Adipocyte (in vitro differentiated cells): ENCODE measurements around the gene PIK3C2G.

Experiments used
- DNase-seq: peaks from one replicate; pipeline ENCODE4 v3.0.0-alpha.2; 2015; ENCODE audit warnings: low read depth
- H3K27me3 ChIP-seq: replicated peaks from 2 replicates; pipeline ENCODE4 v1.7.0; 2013; ENCODE audit warnings: mild to moderate bottlenecking, low read length, moderate library complexity; ENCODE audit not compliant: control insufficient read depth, insufficient read depth
- H3K36me3 ChIP-seq: 2 replicates; pipeline ENCODE4 v1.7.0; 2013; ENCODE audit warnings: low read length, mild to moderate bottlenecking, moderate library complexity; ENCODE audit not compliant: control insufficient read depth, insufficient read depth, severe bottlenecking
- H3K4me1 ChIP-seq: 2 replicates; pipeline ENCODE4 v1.7.0; 2013; ENCODE audit warnings: mild to moderate bottlenecking, low read length, moderate library complexity; ENCODE audit not compliant: control insufficient read depth, insufficient read depth
- H3K4me3 ChIP-seq: 2 replicates; pipeline ENCODE4 v1.7.0; 2013; ENCODE audit warnings: mild to moderate bottlenecking, low read length, moderate library complexity
- H3K9ac ChIP-seq: 2 replicates; pipeline ENCODE4 v1.7.0; 2013; ENCODE audit warnings: mild to moderate bottlenecking, low read length, moderate library complexity
- H3K9me3 ChIP-seq: 2 replicates; pipeline ENCODE4 v1.7.0; 2013; ENCODE audit warnings: mild to moderate bottlenecking, low read length, moderate library complexity; ENCODE audit not compliant: control insufficient read depth

PIK3C2G gene

GRCh38 chr12:18439541-18439940 is 178.2 kb downstream of the PIK3C2G start:
- Histone ChIP-seq H3K36me3 (no peaks in the 10 kb centered on the region), H3K4me3 (no peak overlapping the region), H3K27me3 (no peaks in the 10 kb centered on the region), H3K9me3 (no peaks in the 10 kb centered on the region), H3K9ac (no peak overlapping the region), H3K4me1 (no peaks in the 10 kb centered on the region)
- peak; percentile 11 for DNase-seq

- no peak overlapping the region for H3K4me3 ChIP-seq
- no peaks in the 10 kb centered on the region for H3K27me3 ChIP-seq
- no peak overlapping the region for H3K9ac ChIP-seq
- H3K36me3 ChIP-seq: no peaks in the 10 kb centered on the region
- no peak for DNase-seq
- no peaks in the 10 kb centered on the region for H3K9me3 ChIP-seq
- no peaks in the 10 kb centered on the region for H3K4me1 ChIP-seq
These were observed 182.6 kb downstream of the PIK3C2G start for GRCh38 chr12:18443768-18444437.

DNA sequence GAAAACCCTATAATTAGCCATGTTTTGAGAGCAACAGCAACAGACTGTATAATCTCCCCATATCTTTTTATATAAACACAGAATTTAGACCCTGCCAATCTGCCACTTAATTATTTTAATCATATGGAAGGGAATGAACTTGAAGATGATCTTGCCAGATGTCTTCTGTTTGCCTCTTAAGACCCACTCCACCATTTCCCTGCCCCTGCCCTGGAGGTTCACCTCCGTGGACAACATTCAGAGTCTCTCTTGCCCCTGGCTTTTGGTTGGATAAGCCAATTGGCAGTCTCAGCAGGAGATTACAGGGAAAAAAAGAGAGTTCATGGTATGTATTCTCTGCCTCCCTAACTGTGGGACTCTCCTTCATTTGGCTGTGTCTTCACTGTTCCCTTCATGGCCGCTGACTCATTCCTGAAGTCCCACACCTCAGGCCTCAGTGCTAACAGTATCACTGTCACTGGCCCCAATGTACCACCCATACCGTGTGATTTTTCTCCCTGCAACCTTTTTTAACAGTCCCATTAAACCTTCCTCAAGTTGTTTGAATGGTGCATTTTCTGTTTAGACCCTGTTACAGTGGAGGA is 184.8 kb downstream of the PIK3C2G start:
- no peaks in the 10 kb centered on the region for H3K4me1 ChIP-seq
- no peak overlapping the region for H3K9ac ChIP-seq
- no peaks in the 10 kb centered on the region for H3K9me3 ChIP-seq
- no peaks in the 10 kb centered on the region for H3K36me3 ChIP-seq
- no peak overlapping the region for H3K4me3 ChIP-seq
- no peaks in the 10 kb centered on the region for H3K27me3 ChIP-seq
- no peak for DNase-seq

DNA sequence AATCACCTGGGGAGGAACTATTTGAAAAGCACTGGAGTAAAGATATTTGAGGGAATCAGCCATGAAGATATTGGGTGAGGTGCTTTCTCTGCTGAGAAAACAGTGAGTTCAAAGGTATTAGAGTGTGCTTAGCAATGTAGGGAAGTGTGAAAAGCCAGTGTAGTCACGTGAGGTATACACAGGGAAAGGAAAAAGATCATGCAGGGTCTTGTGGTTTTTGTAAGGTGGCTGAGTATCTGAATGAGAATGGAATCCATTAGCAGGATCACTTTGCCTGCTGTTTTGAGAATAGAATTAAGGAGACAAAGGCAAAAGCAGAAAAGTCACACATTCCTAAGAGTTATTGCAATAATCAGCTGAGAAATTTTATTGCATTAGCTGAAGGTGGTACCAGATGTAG is 193.0 kb downstream of the PIK3C2G start:
- no peak overlapping the region for H3K9ac ChIP-seq
- DNase-seq: no peak
- no peaks in the 10 kb centered on the region for H3K36me3 ChIP-seq
- no peak overlapping the region for H3K4me3 ChIP-seq
- H3K4me1 ChIP-seq: peaks cover 12% of the 10 kb centered on the region
- H3K27me3 ChIP-seq: no peaks in the 10 kb centered on the region
- H3K9me3 ChIP-seq: no peaks in the 10 kb centered on the region

DNA sequence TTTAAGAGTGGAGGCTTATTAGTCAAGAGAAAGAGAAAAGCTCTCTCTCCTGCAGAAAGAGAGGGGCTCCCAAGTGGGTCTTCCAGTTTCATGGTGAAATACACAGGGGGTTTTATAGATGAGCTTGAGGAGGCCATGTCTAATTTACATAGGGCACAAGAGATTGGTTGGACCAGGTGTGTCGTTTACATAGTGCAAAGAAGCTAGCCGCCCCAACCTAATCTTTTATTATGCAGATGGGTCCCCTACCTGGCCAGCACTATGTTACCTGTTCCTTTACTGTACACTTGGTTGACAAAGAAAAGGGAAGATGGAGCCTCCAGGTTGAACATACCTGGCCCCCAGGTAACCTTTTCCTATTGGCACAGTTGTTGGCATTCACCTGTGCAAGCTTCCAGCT is 195.0 kb downstream of the PIK3C2G start:
- no peak overlapping the region for H3K4me3 ChIP-seq
- no peaks in the 10 kb centered on the region for H3K36me3 ChIP-seq
- H3K27me3 ChIP-seq: no peaks in the 10 kb centered on the region
- peaks cover 12% of the 10 kb centered on the region for H3K4me1 ChIP-seq
- no peak overlapping the region for H3K9ac ChIP-seq
- H3K9me3 ChIP-seq: no peaks in the 10 kb centered on the region
- no peak for DNase-seq

GRCh38 chr12:18457362-18457761 is 196.0 kb downstream of the PIK3C2G start:
- no peak overlapping the region for H3K4me3 ChIP-seq
- H3K4me1 ChIP-seq: peaks cover 22% of the 10 kb centered on the region
- no peaks in the 10 kb centered on the region for H3K9me3 ChIP-seq
- no peak overlapping the region for H3K9ac ChIP-seq
- no peaks in the 10 kb centered on the region for H3K36me3 ChIP-seq
- DNase-seq: peak; percentile 39
- no peaks in the 10 kb centered on the region for H3K27me3 ChIP-seq

- peak overlapping the region; percentile 38 for H3K4me3 ChIP-seq
- peak; percentile 7 for DNase-seq
These were observed 200.4 kb downstream of the PIK3C2G start for GRCh38 chr12:18461758-18462157.

GRCh38 chr12:18462442-18462841 is 201.1 kb downstream of the PIK3C2G start:
- no peaks in the 10 kb centered on the region for H3K36me3 ChIP-seq
- H3K4me3 ChIP-seq: peak overlapping the region; percentile 38
- peaks cover 20% of the 10 kb centered on the region for H3K4me1 ChIP-seq
- peak; percentile 76 for DNase-seq
- H3K9ac ChIP-seq: no peak overlapping the region
- H3K9me3 ChIP-seq: no peaks in the 10 kb centered on the region
- H3K27me3 ChIP-seq: no peaks in the 10 kb centered on the region

More at GRCh38 chr12:18461758-18462157, 200.4 kb downstream of the PIK3C2G start:
- no peaks in the 10 kb centered on the region for H3K27me3 ChIP-seq
- no peaks in the 10 kb centered on the region for H3K36me3 ChIP-seq
- H3K4me1 ChIP-seq: peaks cover 23% of the 10 kb centered on the region
- no peak overlapping the region for H3K9ac ChIP-seq
- no peaks in the 10 kb centered on the region for H3K9me3 ChIP-seq

- no peak overlapping the region for H3K4me3 ChIP-seq
- no peaks in the 10 kb centered on the region for H3K27me3 ChIP-seq
- no peaks in the 10 kb centered on the region for H3K36me3 ChIP-seq
- H3K4me1 ChIP-seq: peaks cover 14% of the 10 kb centered on the region
- H3K9ac ChIP-seq: no peak overlapping the region
- DNase-seq: no peak
- no peaks in the 10 kb centered on the region for H3K9me3 ChIP-seq
These were observed 206.4 kb downstream of the PIK3C2G start for GRCh38 chr12:18467620-18468245.

GRCh38 chr12:18468246-18469075 is 207.1 kb downstream of the PIK3C2G start:
- H3K36me3 ChIP-seq: no peaks in the 10 kb centered on the region
- H3K27me3 ChIP-seq: no peaks in the 10 kb centered on the region
- H3K9ac ChIP-seq: no peak overlapping the region

GRCh38 chr12:18470251-18470650 is 208.9 kb downstream of the PIK3C2G start:
- H3K36me3 ChIP-seq: no peaks in the 10 kb centered on the region
- H3K27me3 ChIP-seq: no peaks in the 10 kb centered on the region
- H3K9ac ChIP-seq: no peak overlapping the region
- no peak for DNase-seq
- H3K4me3 ChIP-seq: no peak overlapping the region
- H3K9me3 ChIP-seq: no peaks in the 10 kb centered on the region
- H3K4me1 ChIP-seq: peaks cover 14% of the 10 kb centered on the region

More at GRCh38 chr12:18468246-18469075, 207.1 kb downstream of the PIK3C2G start:
- DNase-seq: no peak
- Histone ChIP-seq H3K4me3 (no peak overlapping the region), H3K4me1 (peaks cover 14% of the 10 kb centered on the region), H3K9me3 (no peaks in the 10 kb centered on the region)
